ENCODE data around the gene CARNS1.

The CARNS1 gene

DNA sequence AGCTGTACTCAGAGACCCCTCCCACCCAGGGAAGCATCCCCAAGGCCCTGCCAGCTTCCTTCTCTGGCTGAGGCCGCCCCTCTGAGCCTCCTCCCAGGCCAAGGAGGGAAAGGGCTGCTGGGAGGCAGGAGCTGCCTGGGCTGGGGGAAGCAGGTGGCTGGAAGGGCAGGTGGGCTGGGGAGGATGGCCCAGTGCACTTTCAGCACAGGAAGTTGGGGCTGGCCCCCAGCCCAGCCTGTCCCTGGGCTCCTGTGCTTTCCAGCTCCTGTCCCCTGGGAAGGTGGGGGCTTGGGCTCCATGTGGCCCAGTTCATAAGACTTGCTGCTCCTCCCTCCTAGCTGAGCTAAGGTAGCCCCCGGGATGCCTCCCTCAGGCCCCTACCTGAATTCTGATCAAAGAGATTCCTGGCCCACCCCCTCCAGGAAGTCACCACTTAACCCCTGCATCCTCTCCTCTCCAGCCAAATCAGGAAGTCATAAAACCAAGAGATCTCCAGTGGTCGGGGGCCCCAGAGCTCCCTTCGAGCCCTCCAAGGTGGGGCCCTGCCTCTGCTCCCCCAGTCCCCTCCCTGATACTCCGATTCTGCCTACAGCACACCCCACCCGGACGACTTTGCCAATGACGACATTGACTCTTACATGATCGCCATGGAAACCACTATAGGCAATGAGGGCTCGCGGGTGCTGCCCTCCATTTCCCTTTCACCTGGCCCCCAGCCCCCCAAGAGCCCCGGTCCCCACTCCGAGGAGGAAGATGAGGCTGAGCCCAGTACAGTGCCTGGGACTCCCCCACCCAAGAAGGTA, 18.7 kb upstream of the CARNS1 start:
- H3K4me1 ChIP-seq (ENCODE audit: control extremely low read depth in 1 of 4, control insufficient read depth in 4 of 4, insufficient read depth in 4 of 4, low read length in 3 of 4): peaks cover 0 to 67% (median 46%) of the 10 kb centered on the region in 4 experiments
- peak overlapping the region in 1 of 2 experiments; percentile 61 for H3K27ac ChIP-seq (ENCODE audit: insufficient read depth in 1 of 2, low read depth in 1 of 2, low read length in 2 of 2, poor library complexity in 1 of 2, severe bottlenecking in 2 of 2)
- H3K9me3 ChIP-seq (ENCODE audit: control extremely low read depth in 1 of 5, control insufficient read depth in 4 of 5, insufficient read depth in 2 of 5, low read depth in 1 of 5, low read length in 4 of 5): no peaks in the 10 kb centered on the region
- CTCF ChIA-PET: interaction anchor here (0.8 to 1.7 kb wide), 9 partner anchors 10 to 68 kb away, joined by 3 to 6 read pairs (median 3); partner anchors contain the start of gene CLCF1
- peaks cover 5 to 66% (median 41%) of the 10 kb centered on the region in 4 experiments for H3K36me3 ChIP-seq (ENCODE audit: control insufficient read depth in 4 of 4, insufficient read depth in 4 of 4, low read length in 3 of 4)
- no peaks in the 10 kb centered on the region for H3K27me3 ChIP-seq (replicated peaks in 2 of 5; ENCODE audit: control insufficient read depth in 4 of 5, insufficient read depth in 5 of 5, low read length in 4 of 5)
- POLR2A ChIA-PET: interaction anchor here (0.9 to 1.2 kb wide), 2 partner anchors 23 to 40 kb away, joined by 3 to 4 read pairs; no protein-coding TSS in a partner anchor
- WGBS (ENCODE audit: insufficient coverage): 4% methylated on average over 6 of the region's 13 CpGs
- peak in 2 of 3 donors; percentile 58 to 61 for DNase-seq
- H3K4me3 ChIP-seq (ENCODE audit: control insufficient read depth in 1 of 7, extremely low read depth in 1 of 7, insufficient read depth in 4 of 7, low read depth in 2 of 7, low read length in 6 of 7): peak overlapping the region in 4 of 7 experiments; percentile 6 to 53 (median 32)

DNA sequence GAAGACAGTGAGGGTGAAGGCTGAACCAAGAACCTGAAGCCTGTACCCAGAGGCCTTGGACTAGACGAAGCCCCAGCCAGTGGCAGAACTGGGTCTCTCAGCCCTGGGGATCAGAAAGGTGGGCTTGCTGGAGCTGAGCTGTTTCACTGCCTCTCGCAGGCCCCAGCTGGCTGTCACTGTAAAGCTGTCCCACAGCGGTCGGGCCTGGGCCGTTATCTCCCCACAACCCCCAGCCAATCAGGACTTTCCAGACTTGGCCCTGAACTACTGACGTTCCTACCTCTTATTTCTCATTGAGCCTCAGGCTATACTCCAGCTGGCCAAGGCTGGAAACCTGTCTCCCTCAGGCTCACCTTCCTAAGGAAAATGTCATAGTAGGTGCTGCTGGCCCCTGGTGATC, 17.9 kb upstream of the CARNS1 start:
- peaks cover 4 to 70% (median 47%) of the 10 kb centered on the region in 4 experiments for H3K4me1 ChIP-seq (ENCODE audit: control extremely low read depth in 1 of 4, control insufficient read depth in 4 of 4, insufficient read depth in 4 of 4, low read length in 3 of 4)
- H3K27ac ChIP-seq (ENCODE audit: insufficient read depth in 1 of 2, low read depth in 1 of 2, low read length in 2 of 2, poor library complexity in 1 of 2, severe bottlenecking in 2 of 2): peak overlapping the region in 1 of 2 experiments; percentile 61
- DNase-seq: peak in 1 of 3 donors; percentile 33
- 86% methylated on average over 6 of the region's 6 CpGs for WGBS (ENCODE audit: insufficient coverage)
- H3K4me3 ChIP-seq (ENCODE audit: control insufficient read depth in 1 of 7, extremely low read depth in 1 of 7, insufficient read depth in 4 of 7, low read depth in 2 of 7, low read length in 6 of 7): peak overlapping the region in 2 of 7 experiments; percentile 23 to 26
- no peaks in the 10 kb centered on the region for H3K27me3 ChIP-seq (replicated peaks in 2 of 5; ENCODE audit: control insufficient read depth in 4 of 5, insufficient read depth in 5 of 5, low read length in 4 of 5)
- CTCF ChIA-PET: interaction anchor here (1.0 to 1.7 kb wide), 2 partner anchors 16 to 39 kb away, joined by 3 to 5 read pairs; no protein-coding TSS in a partner anchor
- POLR2A ChIA-PET: interaction anchor here (1.2 kb wide), 1 partner anchor 39 kb away, joined by 3 read pairs; no protein-coding TSS in a partner anchor
- peaks cover 5 to 66% (median 41%) of the 10 kb centered on the region in 4 experiments for H3K36me3 ChIP-seq (ENCODE audit: control insufficient read depth in 4 of 4, insufficient read depth in 4 of 4, low read length in 3 of 4)
- no peaks in the 10 kb centered on the region for H3K9me3 ChIP-seq (ENCODE audit: control extremely low read depth in 1 of 5, control insufficient read depth in 4 of 5, insufficient read depth in 2 of 5, low read depth in 1 of 5, low read length in 4 of 5)

DNA sequence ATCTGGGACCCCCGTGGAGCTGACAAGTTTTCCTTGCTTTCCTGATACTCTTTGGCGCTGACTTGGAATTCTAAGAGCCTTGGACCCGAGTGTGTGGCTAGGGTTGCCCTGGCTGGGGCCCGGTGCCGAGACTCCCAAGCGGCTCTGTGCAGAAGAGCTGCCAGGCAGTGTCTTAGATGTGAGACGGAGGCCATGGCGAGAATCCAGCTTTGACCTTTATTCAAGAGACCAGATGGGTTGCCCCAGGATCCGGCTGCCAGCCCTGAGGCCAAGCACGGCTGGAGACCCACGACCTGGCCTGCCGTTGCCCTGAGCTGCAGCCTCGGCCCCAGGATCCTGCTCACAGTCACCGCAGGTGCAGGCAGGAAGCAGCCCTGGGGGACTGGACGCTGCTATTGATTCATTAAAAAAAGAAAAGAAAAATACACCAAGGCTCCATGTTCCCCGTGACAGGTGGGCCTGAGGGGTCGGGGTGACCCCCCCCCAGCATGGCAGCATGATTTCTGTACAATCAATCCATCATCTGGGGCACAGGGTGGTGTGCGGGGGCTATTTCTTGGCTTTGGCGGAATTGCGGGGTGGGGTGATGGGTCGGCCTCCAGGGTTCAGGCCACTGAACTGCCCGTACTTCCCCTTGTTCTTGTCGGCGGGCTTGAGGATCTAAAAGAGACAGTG, 17.4 kb upstream of the CARNS1 start:
- DNase-seq: no peak
- WGBS (ENCODE audit: insufficient coverage): 96% methylated on average over 19 of the region's 24 CpGs
- CTCF ChIA-PET: interaction anchor here (1.0 kb wide), 1 partner anchor 38 kb away, joined by 3 read pairs; no protein-coding TSS in a partner anchor
- POLR2A ChIA-PET: interaction anchor here (1.2 kb wide), 1 partner anchor 39 kb away, joined by 3 read pairs; no protein-coding TSS in a partner anchor
- Histone ChIP-seq H3K36me3 (ENCODE audit: control insufficient read depth in 4 of 4, insufficient read depth in 4 of 4, low read length in 3 of 4) (peaks cover 5 to 66% (median 41%) of the 10 kb centered on the region in 4 experiments), H3K27me3 (replicated peaks in 2 of 5; ENCODE audit: control insufficient read depth in 4 of 5, insufficient read depth in 5 of 5, low read length in 4 of 5) (no peaks in the 10 kb centered on the region), H3K4me1 (ENCODE audit: control extremely low read depth in 1 of 4, control insufficient read depth in 4 of 4, insufficient read depth in 4 of 4, low read length in 3 of 4) (peaks cover 4 to 72% (median 50%) of the 10 kb centered on the region in 4 experiments), H3K27ac (ENCODE audit: insufficient read depth in 1 of 2, low read depth in 1 of 2, low read length in 2 of 2, poor library complexity in 1 of 2, severe bottlenecking in 2 of 2) (no peak overlapping the region), H3K4me3 (ENCODE audit: control insufficient read depth in 1 of 7, extremely low read depth in 1 of 7, insufficient read depth in 4 of 7, low read depth in 2 of 7, low read length in 6 of 7) (no peak overlapping the region), H3K9me3 (ENCODE audit: control extremely low read depth in 1 of 5, control insufficient read depth in 4 of 5, insufficient read depth in 2 of 5, low read depth in 1 of 5, low read length in 4 of 5) (no peaks in the 10 kb centered on the region)

DNA sequence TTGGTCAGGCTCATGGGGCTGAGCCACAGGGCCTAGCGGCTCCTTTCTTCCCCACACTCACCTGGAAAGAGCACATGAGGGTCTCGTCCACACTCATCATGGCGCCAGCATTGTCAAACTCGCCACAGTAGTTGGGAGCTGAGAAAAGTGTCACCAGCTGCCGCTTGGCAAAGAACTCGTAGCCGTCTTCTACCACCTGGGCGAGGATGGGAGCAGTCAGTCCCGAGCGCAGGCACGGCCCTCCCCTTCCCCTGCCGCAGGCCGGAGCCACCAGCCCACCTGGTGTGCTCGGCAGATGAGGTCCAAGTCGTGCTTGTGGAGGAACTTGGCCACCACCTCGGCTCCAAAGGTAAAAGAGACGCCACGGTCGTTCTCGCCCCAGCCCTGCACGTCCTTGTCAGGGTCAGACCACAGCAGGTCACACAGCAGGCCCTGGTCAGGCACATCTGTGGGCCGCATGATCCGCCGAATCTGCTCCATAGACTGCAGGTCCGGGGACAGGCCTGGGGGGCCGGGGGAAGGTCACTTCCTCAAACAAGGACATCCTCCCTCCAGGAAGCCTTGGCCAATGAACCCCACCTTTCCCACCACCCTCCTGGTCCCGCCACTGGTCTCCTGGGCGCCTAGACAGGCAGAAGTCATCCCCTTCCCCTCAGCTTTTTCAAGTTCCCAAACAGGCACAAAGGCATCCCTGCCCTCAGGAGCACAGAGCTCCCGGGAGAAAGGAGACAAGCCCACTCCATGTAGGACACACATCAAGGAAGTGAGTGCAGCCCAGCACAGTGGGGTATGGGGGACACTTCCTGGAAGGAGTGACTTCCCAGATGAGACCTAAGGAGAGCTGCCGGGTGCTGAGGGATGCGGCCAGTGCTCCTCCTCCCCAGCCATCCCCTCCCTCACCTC, 16.6 kb upstream of the CARNS1 start:
- Histone ChIP-seq H3K9me3 (ENCODE audit: control extremely low read depth in 1 of 5, control insufficient read depth in 4 of 5, insufficient read depth in 2 of 5, low read depth in 1 of 5, low read length in 4 of 5) (no peaks in the 10 kb centered on the region), H3K27ac (ENCODE audit: insufficient read depth in 1 of 2, low read depth in 1 of 2, low read length in 2 of 2, poor library complexity in 1 of 2, severe bottlenecking in 2 of 2) (no peak overlapping the region), H3K27me3 (replicated peaks in 2 of 5; ENCODE audit: control insufficient read depth in 4 of 5, insufficient read depth in 5 of 5, low read length in 4 of 5) (no peaks in the 10 kb centered on the region), H3K4me3 (ENCODE audit: control insufficient read depth in 1 of 7, extremely low read depth in 1 of 7, insufficient read depth in 4 of 7, low read depth in 2 of 7, low read length in 6 of 7) (no peak overlapping the region), H3K4me1 (ENCODE audit: control extremely low read depth in 1 of 4, control insufficient read depth in 4 of 4, insufficient read depth in 4 of 4, low read length in 3 of 4) (peaks cover 7 to 78% (median 58%) of the 10 kb centered on the region in 4 experiments), H3K36me3 (ENCODE audit: control insufficient read depth in 4 of 4, insufficient read depth in 4 of 4, low read length in 3 of 4) (peaks cover 3 to 58% (median 37%) of the 10 kb centered on the region in 4 experiments)
- DNase-seq: no peak
- POLR2A ChIA-PET: interaction anchor here (0.6 kb wide), 1 partner anchor 9 kb away, joined by 9 read pairs; no protein-coding TSS in a partner anchor
- CTCF ChIA-PET: no interaction called here
- 94% methylated on average over 25 of the region's 31 CpGs for WGBS (ENCODE audit: insufficient coverage)

DNA sequence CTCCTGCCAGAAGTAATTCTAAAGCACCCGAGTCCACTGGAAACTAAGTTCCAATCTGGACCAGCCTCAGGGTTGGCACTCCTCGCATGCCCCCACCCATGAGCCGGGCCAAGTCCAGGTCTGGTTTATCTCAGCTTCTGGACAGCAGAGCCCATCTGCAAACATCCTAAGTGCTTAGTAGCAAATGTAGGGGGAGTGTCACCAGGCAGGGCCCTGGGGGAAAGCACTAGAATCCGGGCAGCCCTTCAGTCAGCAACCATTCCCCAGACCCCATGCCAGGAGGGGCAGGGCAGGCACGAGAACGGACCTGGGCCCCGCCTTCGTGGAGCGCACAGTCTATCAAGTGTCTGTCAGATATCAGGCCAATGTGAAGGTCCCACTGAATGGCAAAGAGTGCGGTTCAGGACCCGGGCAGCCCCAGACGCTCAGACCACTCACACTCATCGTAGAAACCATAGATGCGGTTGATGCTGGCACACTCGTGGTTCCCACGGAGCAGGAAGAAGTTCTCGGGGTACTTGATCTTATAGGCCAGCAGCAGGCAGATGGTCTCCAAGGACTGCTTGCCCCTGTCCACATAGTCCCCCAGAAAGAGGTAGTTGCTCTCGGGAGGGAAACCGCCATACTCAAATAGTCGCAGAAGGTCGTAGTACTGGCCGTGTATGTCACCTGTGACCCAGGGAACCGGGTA, 15.1 kb upstream of the CARNS1 start:
- ChIA-PET CTCF (interaction anchor here (0.7 to 6.1 kb wide), 11 partner anchors 8 to 183 kb away, joined by 3 to 60 read pairs (median 11); partner anchors contain the start of genes CARNS1, GSTP1, RAD9A and TMEM134), POLR2A (interaction anchor here (1.1 to 1.9 kb wide), 8 partner anchors 8 to 68 kb away, joined by 3 to 9 read pairs (median 4); partner anchors contain the start of genes POLD4, RAD9A and RPS6KB2)
- WGBS (ENCODE audit: insufficient coverage): 63% methylated on average over 23 of the region's 23 CpGs
- Histone ChIP-seq H3K36me3 (ENCODE audit: control insufficient read depth in 4 of 4, insufficient read depth in 4 of 4, low read length in 3 of 4) (peaks cover 3 to 50% (median 34%) of the 10 kb centered on the region in 4 experiments), H3K27ac (ENCODE audit: insufficient read depth in 1 of 2, low read depth in 1 of 2, low read length in 2 of 2, poor library complexity in 1 of 2, severe bottlenecking in 2 of 2) (peak overlapping the region in 1 of 2 experiments; percentile 82), H3K4me1 (ENCODE audit: control extremely low read depth in 1 of 4, control insufficient read depth in 4 of 4, insufficient read depth in 4 of 4, low read length in 3 of 4) (peaks cover 7 to 89% (median 73%) of the 10 kb centered on the region in 4 experiments), H3K27me3 (replicated peaks in 2 of 5; ENCODE audit: control insufficient read depth in 4 of 5, insufficient read depth in 5 of 5, low read length in 4 of 5) (no peaks in the 10 kb centered on the region), H3K4me3 (ENCODE audit: control insufficient read depth in 1 of 7, extremely low read depth in 1 of 7, insufficient read depth in 4 of 7, low read depth in 2 of 7, low read length in 6 of 7) (peak overlapping the region in 6 of 7 experiments; percentile 64 to 89 (median 82)), H3K9me3 (ENCODE audit: control extremely low read depth in 1 of 5, control insufficient read depth in 4 of 5, insufficient read depth in 2 of 5, low read depth in 1 of 5, low read length in 4 of 5) (no peaks in the 10 kb centered on the region)
- no peak for DNase-seq

Measured in common myeloid progenitor, CD34-positive (primary cell).